HCT116 (cell line): ENCODE data around the gene EXOSC9. TPM values are rescaled to one million over a fixed set of nuclear protein-coding genes. Genes with fewer than 3 reads are reported as not detected.

ENCODE experiments used
- ATAC-seq: fragments of 200-7000 bp; cut with Tn5 transposase; 2 replicates; pipeline ENCODE4 v1.9.1; 2020; ENCODE audit warnings: mild to moderate bottlenecking, moderate library complexity
- BruUV-seq: library from RNA; stranded (reverse); fragments of 400-500 nt; replicated peaks from 2 replicates; lab custom pipeline; 2021; lab: Mats Ljungman, UMichigan
- CTCF ChIA-PET: fragments of 300-600 bp; sonication (Branson Sonifier 250); formaldehyde crosslinking; loops from one replicate; lab custom pipeline; 2021; ENCODE audit warnings: antibody characterized with exemption; lab: Charles Lee
- POLR2A ChIA-PET: fragments of 300-600, 350-600 bp; sonication (Branson Sonifier 250); formaldehyde crosslinking; loops from one replicate; lab custom pipeline; 2021; ENCODE audit warnings: antibody characterized with exemption; lab: Charles Lee
- RAD21 ChIA-PET, 2 experiments: fragments of 300-600 bp; sonication (Branson Sonifier 250); formaldehyde crosslinking; loops; one replicate each; lab custom pipeline; 2023; ENCODE audit warnings: low total read pairs in 2 of 2; ENCODE audit not compliant: uncharacterized antibody in 2 of 2, unreplicated experiment in 2 of 2, low non-redundant PET in 1 of 2; lab: Charles Lee
- DNase-seq: peaks from one replicate; pipeline ENCODE4 v3.0.0-alpha.2; 2010; ENCODE audit warnings: low read depth, low spot score
- H2AFZ ChIP-seq: fragments of 200-600 bp; shearing (Covaris generic), sonication (generic); 2 replicates; pipeline ENCODE4 v1.6.1; 2017; ENCODE audit warnings: low read depth, mixed run types, mixed read lengths, antibody characterized with exemption, low read length; ENCODE audit not compliant: poor library complexity, severe bottlenecking
- H3K27ac ChIP-seq: 2 replicates; pipeline ENCODE4 v1.5.1; 2012; ENCODE audit warnings: low read depth, low read length
- H3K27me3 ChIP-seq: fragments of 200-600 bp; sonication (generic); 2 replicates; pipeline ENCODE4 v1.6.1; 2016; ENCODE audit warnings: mixed run types, low read length, mixed read lengths; ENCODE audit not compliant: insufficient read depth
- H3K36me3 ChIP-seq, 2 experiments: fragments of 200-500 bp in 1 of 2; fragments of 200-600 bp in 1 of 2; sonication (Bioruptor generic) in 1 of 2; sonication (generic) in 1 of 2; 2 replicates each; pipeline versions ENCODE4 v1.5.1 to v1.6.1; 2014 to 2016; ENCODE audit warnings: low read length in 2 of 2, inconsistent platforms in 1 of 2, mixed read lengths in 1 of 2, mixed run types in 1 of 2; ENCODE audit not compliant: insufficient read depth in 2 of 2, control insufficient read depth in 1 of 2
- H3K4me1 ChIP-seq, 2 experiments: fragments of 200-600 bp in 1 of 2; sonication (generic) in 1 of 2; 2 replicates each; pipeline versions ENCODE4 v1.5.1 to v1.6.1; 2012 to 2017; ENCODE audit warnings: low read length in 2 of 2, inconsistent platforms in 1 of 2, mild to moderate bottlenecking in 1 of 2, mixed read lengths in 1 of 2, mixed run types in 1 of 2, moderate library complexity in 1 of 2; ENCODE audit not compliant: insufficient read depth in 2 of 2, control insufficient read depth in 1 of 2
- H3K4me2 ChIP-seq: fragments of 200-600 bp; sonication (generic); 2 replicates; pipeline ENCODE4 v1.6.1; 2017; ENCODE audit warnings: mixed run types, low read length, mixed read lengths
- H3K4me3 ChIP-seq, 2 experiments: fragments of 200-600 bp in 1 of 2; sonication (generic) in 1 of 2; replicated peaks in 1 of 2; 2 replicates each; pipeline ENCODE4 v1.5.1; 2011 to 2016; ENCODE audit warnings: low read length in 2 of 2, control low read depth in 1 of 2, low read depth in 1 of 2, mild to moderate bottlenecking in 1 of 2, mixed read lengths in 1 of 2, mixed run types in 1 of 2
- H3K79me2 ChIP-seq: fragments of 200-600 bp; sonication (generic); 2 replicates; pipeline ENCODE4 v1.6.1; 2017; ENCODE audit warnings: mild to moderate bottlenecking, mixed run types, low read length, moderate library complexity, mixed read lengths; ENCODE audit not compliant: insufficient read depth
- H3K9ac ChIP-seq: fragments of 200-600 bp; sonication (generic); 2 replicates; pipeline ENCODE4 v1.6.1; 2016; ENCODE audit warnings: low read length, mixed read lengths
- H3K9me2 ChIP-seq: fragments of 200-600 bp; sonication (generic), shearing (Covaris generic); 2 replicates; pipeline ENCODE4 v1.6.1; 2017; ENCODE audit warnings: mixed run types, mild to moderate bottlenecking, moderate library complexity; ENCODE audit not compliant: insufficient read depth
- H3K9me3 ChIP-seq, 2 experiments: fragments of 200-500 bp in 1 of 2; fragments of 200-600 bp in 1 of 2; sonication (Bioruptor generic) in 1 of 2; sonication (generic) in 1 of 2; 2 replicates each; pipeline ENCODE4 v1.6.1; 2014 to 2017; ENCODE audit warnings: low read length in 2 of 2, mixed read lengths in 2 of 2, inconsistent platforms in 1 of 2, low read depth in 1 of 2, mild to moderate bottlenecking in 1 of 2, mixed run types in 1 of 2, moderate library complexity in 1 of 2; ENCODE audit not compliant: control insufficient read depth in 1 of 2, insufficient read depth in 1 of 2
- H4K20me1 ChIP-seq: fragments of 200-600 bp; sonication (generic), shearing (Covaris generic); 2 replicates; pipeline ENCODE4 v1.6.1; 2017; ENCODE audit warnings: mixed run types, mild to moderate bottlenecking, moderate library complexity; ENCODE audit not compliant: insufficient read depth
- CBX3 ChIP-seq: IDR thresholded peaks from 2 replicates; pipeline ENCODE4 v1.6.1; 2012; ENCODE audit warnings: low read depth
- EZH2 ChIP-seq: fragments of 200-600 bp; sonication (generic); IDR thresholded peaks from 2 replicates; pipeline ENCODE4 v1.6.1; 2017; ENCODE audit warnings: antibody characterized with exemption, mixed run types
- EZH2phosphoT487 ChIP-seq: fragments of 200-600 bp; IDR thresholded peaks from 2 replicates; pipeline ENCODE4 v1.6.1; 2018; ENCODE audit warnings: antibody characterized with exemption, borderline replicate concordance
- FOSL1 ChIP-seq: IDR thresholded peaks from 2 replicates; pipeline ENCODE4 v1.6.1; 2012; ENCODE audit warnings: low read depth
- POLR2AphosphoS5 ChIP-seq: IDR thresholded peaks from 2 replicates; pipeline ENCODE4 v1.6.1; 2011; ENCODE audit warnings: mild to moderate bottlenecking, low read depth, low read length, moderate library complexity
- YY1 ChIP-seq: IDR thresholded peaks from 2 replicates; pipeline ENCODE4 v1.6.1; 2011; ENCODE audit warnings: low read length, low read depth, moderate library complexity, mild to moderate bottlenecking; ENCODE audit not compliant: insufficient replicate concordance; ENCODE audit errors: extremely low read depth
- intact Hi-C: fragments of 100-400 bp; cut with micrococcal nuclease; formaldehyde crosslinking; loops from 2 replicates; pipeline ENCODE4 v1.10.0; 2022
- total RNA-seq: library from RNA; stranded (reverse); gene quantifications from one replicate; pipeline ENCODE4 v1.2.1, GENCODE V29; 2021; ENCODE audit not compliant: unreplicated experiment
- TF ChIP-seq, protein P1 (sequence below): IDR thresholded peaks from 2 replicates; pipeline ENCODE4 v1.6.1; 2012
- TF ChIP-seq, protein P2 (sequence below), 3 experiments: fragments of 200-600 bp in 1 of 3; sonication (generic) in 1 of 3; IDR thresholded peaks in 2 of 3; conservative IDR thresholded peaks in 1 of 3; 2 replicates each; pipeline ENCODE4 v1.5.1; 2012 to 2017; ENCODE audit warnings: low read depth in 2 of 3, low read length in 2 of 3, antibody characterized with exemption in 1 of 3, borderline replicate concordance in 1 of 3, control low read depth in 1 of 3, mild to moderate bottlenecking in 1 of 3, mixed read lengths in 1 of 3, mixed run types in 1 of 3, moderate library complexity in 1 of 3; ENCODE audit not compliant: insufficient read depth in 1 of 3
- TF ChIP-seq, protein P3 (sequence below): IDR thresholded peaks from 2 replicates; pipeline ENCODE4 v1.6.1; 2011; ENCODE audit warnings: mild to moderate bottlenecking, low read length, moderate library complexity; ENCODE audit not compliant: insufficient replicate concordance; ENCODE audit errors: extremely low read depth

EXOSC9 gene
- total RNA-seq, 1 experiment from 2014 or later: 58.6 TPM

DNA sequence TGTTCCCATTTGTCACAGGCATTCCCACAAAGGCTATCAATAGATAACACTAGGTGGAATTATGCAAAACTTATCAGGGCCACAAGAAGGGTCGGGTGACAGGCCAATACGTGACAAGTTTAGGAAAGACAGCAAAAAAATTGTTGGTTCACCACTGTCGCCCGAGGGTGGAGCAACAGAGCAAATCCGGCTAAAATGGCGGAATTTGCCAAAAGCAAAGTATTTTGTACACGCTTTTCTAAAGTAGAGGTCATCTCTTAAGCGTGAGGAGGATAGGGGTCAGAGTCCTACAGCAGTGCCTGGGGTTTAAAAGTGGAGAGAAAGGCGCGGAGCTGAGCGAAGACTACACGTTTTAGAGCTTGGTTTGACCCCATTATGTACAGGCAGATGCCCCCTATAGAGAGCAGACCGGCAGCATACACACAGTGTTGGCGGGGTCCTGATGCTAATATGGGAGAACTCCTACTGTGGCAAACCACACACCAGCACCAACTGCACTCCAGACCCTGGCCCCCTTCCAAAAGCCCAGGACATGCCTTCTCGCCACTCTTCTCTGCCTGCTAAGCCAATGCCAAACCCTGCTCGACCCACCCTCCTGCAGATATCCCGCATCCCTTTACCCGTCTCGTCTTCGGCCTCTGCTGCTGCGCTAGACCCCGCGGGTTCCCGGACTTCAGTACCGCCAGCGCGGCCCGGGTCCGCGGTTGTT lies 21.8 kb downstream of the EXOSC9 start:
- ATAC-seq: peak; percentile 57
- H4K20me1 ChIP-seq: peaks cover 10% of the 10 kb centered on the region; the same call in 1 of the 2 replicates
- H3K4me3 ChIP-seq: peak overlapping the region; percentile 94 to 98
- no peak overlapping the region for H2AFZ ChIP-seq
- H3K27ac ChIP-seq: peak overlapping the region; percentile 79
- CTCF ChIA-PET: no interaction called here
- POLR2A ChIA-PET: no interaction called here
- peaks cover 0 to 13% of the 10 kb centered on the region in 2 experiments; a peak in 2 of 4 replicates for H3K4me1 ChIP-seq
- peaks cover 56% of the 10 kb centered on the region for H3K79me2 ChIP-seq
- H3K9ac ChIP-seq: peak overlapping the region; percentile 98
- H3K27me3 ChIP-seq: no peaks in the 10 kb centered on the region
- RAD21 ChIA-PET: no interaction called here
- H3K9me3 ChIP-seq: no peaks in the 10 kb centered on the region
- H3K36me3 ChIP-seq: peaks cover 30 to 32% of the 10 kb centered on the region in 2 experiments
- peak overlapping the region; percentile 88 for H3K4me2 ChIP-seq
- TF ChIP-seq, protein P1, sequence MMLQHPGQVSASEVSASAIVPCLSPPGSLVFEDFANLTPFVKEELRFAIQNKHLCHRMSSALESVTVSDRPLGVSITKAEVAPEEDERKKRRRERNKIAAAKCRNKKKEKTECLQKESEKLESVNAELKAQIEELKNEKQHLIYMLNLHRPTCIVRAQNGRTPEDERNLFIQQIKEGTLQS: no peak
- TF ChIP-seq, protein P2, sequence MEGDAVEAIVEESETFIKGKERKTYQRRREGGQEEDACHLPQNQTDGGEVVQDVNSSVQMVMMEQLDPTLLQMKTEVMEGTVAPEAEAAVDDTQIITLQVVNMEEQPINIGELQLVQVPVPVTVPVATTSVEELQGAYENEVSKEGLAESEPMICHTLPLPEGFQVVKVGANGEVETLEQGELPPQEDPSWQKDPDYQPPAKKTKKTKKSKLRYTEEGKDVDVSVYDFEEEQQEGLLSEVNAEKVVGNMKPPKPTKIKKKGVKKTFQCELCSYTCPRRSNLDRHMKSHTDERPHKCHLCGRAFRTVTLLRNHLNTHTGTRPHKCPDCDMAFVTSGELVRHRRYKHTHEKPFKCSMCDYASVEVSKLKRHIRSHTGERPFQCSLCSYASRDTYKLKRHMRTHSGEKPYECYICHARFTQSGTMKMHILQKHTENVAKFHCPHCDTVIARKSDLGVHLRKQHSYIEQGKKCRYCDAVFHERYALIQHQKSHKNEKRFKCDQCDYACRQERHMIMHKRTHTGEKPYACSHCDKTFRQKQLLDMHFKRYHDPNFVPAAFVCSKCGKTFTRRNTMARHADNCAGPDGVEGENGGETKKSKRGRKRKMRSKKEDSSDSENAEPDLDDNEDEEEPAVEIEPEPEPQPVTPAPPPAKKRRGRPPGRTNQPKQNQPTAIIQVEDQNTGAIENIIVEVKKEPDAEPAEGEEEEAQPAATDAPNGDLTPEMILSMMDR (IDR thresholded peaks at IDR 0.05 in 2 of 3, conservative IDR thresholded peaks at IDR 0.05 in 1 of 3; ENCODE audit: borderline replicate concordance in 1 of 3, insufficient read depth in 1 of 3, low read depth in 2 of 3, low read length in 2 of 3): 0 out of 6 replicates have a peak, but pooled peaks of 2 of the 3 experiments have one; percentile 2 to 25
- TF ChIP-seq YY1 (peak; percentile 79), POLR2AphosphoS5 (peak; percentile 44; the same call in 1 of the 2 replicates), EZH2phosphoT487 (no peak), EZH2 (no peak), CBX3 (no peak), FOSL1 (no peak)
- TF ChIP-seq, protein P3, sequence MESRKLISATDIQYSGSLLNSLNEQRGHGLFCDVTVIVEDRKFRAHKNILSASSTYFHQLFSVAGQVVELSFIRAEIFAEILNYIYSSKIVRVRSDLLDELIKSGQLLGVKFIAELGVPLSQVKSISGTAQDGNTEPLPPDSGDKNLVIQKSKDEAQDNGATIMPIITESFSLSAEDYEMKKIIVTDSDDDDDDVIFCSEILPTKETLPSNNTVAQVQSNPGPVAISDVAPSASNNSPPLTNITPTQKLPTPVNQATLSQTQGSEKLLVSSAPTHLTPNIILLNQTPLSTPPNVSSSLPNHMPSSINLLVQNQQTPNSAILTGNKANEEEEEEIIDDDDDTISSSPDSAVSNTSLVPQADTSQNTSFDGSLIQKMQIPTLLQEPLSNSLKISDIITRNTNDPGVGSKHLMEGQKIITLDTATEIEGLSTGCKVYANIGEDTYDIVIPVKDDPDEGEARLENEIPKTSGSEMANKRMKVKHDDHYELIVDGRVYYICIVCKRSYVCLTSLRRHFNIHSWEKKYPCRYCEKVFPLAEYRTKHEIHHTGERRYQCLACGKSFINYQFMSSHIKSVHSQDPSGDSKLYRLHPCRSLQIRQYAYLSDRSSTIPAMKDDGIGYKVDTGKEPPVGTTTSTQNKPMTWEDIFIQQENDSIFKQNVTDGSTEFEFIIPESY: no peak
- BruUV-seq: TSS peak; percentile 55
- intact Hi-C loops: no loop called here
- DNase-seq: no peak
- H3K9me2 ChIP-seq: no peaks in the 10 kb centered on the region
